Tongue (tissue), 2 donors: ENCODE measurements around the gene MAVS. TPM values are rescaled to one million over a fixed set of nuclear protein-coding genes. Genes with fewer than 3 reads are reported as not detected.

Source experiments
- DNase-seq: peaks from one replicate; pipeline ENCODE4 v3.0.0-alpha.2; 2015
- total RNA-seq: library from RNA; depleted of rRNA; stranded (reverse); fragments of >200 nt; gene quantifications from one replicate; pipeline ENCODE4 v1.2.3, GENCODE V29; 2014

Gene MAVS
- 21.4 TPM for total RNA-seq

- peak; percentile 93 for DNase-seq
Measured at GRCh38 chr20:3846740-3847428, at the start of gene MAVS. MAVS (plus strand) TSS chr20:3846834; CDS start chr20:3854625, 7,791 bp downstream.

GRCh38 chr20:3797226-3797545 lies 49.4 kb upstream of the MAVS start:
- DNase-seq: no peak

GRCh38 chr20:3797592-3798372 lies 48.9 kb upstream of the MAVS start:
- no peak for DNase-seq

- no peak for DNase-seq
Measured at GRCh38 chr20:3798373-3798768, 48.3 kb upstream of the MAVS start.

- peak; percentile 96 for DNase-seq
Measured at GRCh38 chr20:3798908-3799248, 47.8 kb upstream of the MAVS start.

- no peak for DNase-seq
Measured at GRCh38 chr20:3800256-3800877, 46.3 kb upstream of the MAVS start.

- DNase-seq: no peak
Measured at GRCh38 chr20:3800878-3801260, 45.8 kb upstream of the MAVS start.

- DNase-seq: no peak
Measured at GRCh38 chr20:3801299-3801698, 45.3 kb upstream of the MAVS start.

GRCh38 chr20:3801846-3802245 lies 44.8 kb upstream of the MAVS start:
- no peak for DNase-seq

- no peak for DNase-seq
Measured at GRCh38 chr20:3802524-3803239, 44.0 kb upstream of the MAVS start.

- no peak for DNase-seq
Measured at GRCh38 chr20:3803289-3803688, 43.3 kb upstream of the MAVS start.

GRCh38 chr20:3803854-3804253 lies 42.8 kb upstream of the MAVS start:
- DNase-seq: no peak

GRCh38 chr20:3804254-3804751 lies 42.3 kb upstream of the MAVS start:
- DNase-seq: no peak

GRCh38 chr20:3804781-3805180 lies 41.9 kb upstream of the MAVS start:
- no peak for DNase-seq

GRCh38 chr20:3808544-3808943 lies 38.1 kb upstream of the MAVS start:
- DNase-seq: no peak

- DNase-seq: peak; percentile 99
Measured at GRCh38 chr20:3811467-3812258, 35.0 kb upstream of the MAVS start.

- no peak for DNase-seq
Measured at GRCh38 chr20:3812259-3812681, 34.4 kb upstream of the MAVS start.

- DNase-seq: peak; percentile 26
Measured at GRCh38 chr20:3812975-3813847, 33.4 kb upstream of the MAVS start.

GRCh38 chr20:3813848-3814581 lies 32.6 kb upstream of the MAVS start:
- DNase-seq: peak; percentile 19

- no peak for DNase-seq
Measured at GRCh38 chr20:3814928-3815495, 31.6 kb upstream of the MAVS start.
